Measurements from ENCODE around the gene CCDC187. TPM values are rescaled to one million over a fixed set of nuclear protein-coding genes. Genes with fewer than 3 reads are reported as not detected.
A peak's percentile ranks its signal among the peaks of the same experiment; 100 is the strongest.

CCDC187 gene
- total RNA-seq, 1 experiment from 2014 or later, result 0.04 TPM

DNA sequence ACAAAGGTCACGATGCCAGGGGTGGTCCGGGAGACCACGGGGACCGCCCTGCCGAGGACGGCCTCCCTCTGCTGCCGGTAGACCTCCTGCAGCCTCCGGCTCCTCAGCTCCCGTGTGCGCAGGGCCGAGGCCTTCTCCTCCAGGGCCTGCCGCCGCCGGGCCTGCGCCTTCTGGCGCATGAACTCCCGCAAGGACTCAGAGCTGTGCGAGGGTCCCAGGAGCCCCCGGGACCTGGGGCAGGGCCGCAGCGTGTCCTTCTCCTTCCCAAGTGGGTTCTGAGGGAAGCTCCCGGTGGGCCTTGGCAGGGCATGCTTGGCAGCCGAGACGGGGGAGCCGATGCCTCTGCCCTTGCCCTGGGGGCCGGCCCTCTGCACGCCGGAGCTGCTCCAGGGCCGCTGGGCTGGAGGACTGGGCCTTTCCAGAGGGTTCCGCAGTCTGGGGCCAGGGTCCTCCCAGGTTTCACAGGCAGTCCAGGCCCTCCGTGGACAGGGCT is 13.3 kb downstream of the CCDC187 start (continued):
- TF ChIP-seq, protein P1, sequence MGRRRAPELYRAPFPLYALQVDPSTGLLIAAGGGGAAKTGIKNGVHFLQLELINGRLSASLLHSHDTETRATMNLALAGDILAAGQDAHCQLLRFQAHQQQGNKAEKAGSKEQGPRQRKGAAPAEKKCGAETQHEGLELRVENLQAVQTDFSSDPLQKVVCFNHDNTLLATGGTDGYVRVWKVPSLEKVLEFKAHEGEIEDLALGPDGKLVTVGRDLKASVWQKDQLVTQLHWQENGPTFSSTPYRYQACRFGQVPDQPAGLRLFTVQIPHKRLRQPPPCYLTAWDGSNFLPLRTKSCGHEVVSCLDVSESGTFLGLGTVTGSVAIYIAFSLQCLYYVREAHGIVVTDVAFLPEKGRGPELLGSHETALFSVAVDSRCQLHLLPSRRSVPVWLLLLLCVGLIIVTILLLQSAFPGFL (CRISPR knock-in tag; IDR thresholded peaks at IDR 0.05; ENCODE audit: borderline replicate concordance), result no peak
- no peak for TF ChIP-seq ARID4B (CRISPR knock-in tag; IDR thresholded peaks at IDR 0.05; ENCODE audit: borderline replicate concordance)
- TF ChIP-seq, protein P2, sequence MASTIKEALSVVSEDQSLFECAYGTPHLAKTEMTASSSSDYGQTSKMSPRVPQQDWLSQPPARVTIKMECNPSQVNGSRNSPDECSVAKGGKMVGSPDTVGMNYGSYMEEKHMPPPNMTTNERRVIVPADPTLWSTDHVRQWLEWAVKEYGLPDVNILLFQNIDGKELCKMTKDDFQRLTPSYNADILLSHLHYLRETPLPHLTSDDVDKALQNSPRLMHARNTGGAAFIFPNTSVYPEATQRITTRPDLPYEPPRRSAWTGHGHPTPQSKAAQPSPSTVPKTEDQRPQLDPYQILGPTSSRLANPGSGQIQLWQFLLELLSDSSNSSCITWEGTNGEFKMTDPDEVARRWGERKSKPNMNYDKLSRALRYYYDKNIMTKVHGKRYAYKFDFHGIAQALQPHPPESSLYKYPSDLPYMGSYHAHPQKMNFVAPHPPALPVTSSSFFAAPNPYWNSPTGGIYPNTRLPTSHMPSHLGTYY (CRISPR knock-in tag; IDR thresholded peaks at IDR 0.05), result no peak
- TF ChIP-seq NR1H2 (CRISPR knock-in tag; IDR thresholded peaks at IDR 0.05), result no peak

DNA sequence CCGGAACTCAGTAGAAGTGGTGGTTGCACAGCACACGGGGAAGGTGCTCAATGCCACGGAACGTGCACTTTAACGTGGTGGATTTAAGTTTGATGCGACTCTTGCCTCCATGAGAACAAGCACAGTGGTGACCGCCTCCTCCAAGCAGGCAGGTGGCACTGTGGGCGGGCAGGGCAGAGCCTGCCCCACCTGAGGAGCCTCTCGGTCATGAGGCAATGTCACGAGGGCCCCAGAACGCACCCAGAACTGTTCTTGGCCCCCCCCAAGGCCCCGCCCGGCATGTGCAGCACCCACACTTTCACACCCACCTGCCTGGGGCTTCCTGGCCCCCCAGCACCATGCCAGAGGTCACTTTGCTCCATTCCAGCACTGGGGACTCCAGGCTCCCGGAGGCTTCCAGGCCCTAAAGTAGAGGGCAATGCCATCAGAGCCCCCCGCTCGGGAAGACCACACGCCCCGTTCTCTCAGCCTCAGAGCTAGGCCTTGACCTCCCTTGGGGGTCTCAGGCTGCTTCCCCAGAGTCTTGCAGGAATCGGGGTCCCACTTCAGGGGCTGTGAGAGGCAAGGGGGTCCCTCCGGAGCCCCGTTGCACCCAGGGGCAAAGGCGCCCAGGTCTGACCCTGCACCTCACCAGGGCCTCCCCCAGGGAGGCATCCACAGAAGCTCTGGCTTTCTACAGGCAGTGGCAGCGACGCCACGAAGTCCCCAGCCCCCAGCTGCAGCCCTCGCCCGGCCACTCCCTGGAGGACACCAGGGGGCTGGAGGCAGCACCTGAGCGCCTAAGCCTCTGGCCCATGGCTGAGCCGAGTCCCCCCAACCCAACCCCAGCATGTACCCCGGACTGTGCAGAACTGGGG is 14.0 kb downstream of the CCDC187 start:
- Mint-ChIP-seq H3K27me3 (ENCODE audit: low read depth) (no peaks in the 10 kb centered on the region), H3K9me3 (no peaks in the 10 kb centered on the region), H3K4me1 (no peaks in the 10 kb centered on the region), H3K27ac (no peak overlapping the region), H3K36me3 (no peaks in the 10 kb centered on the region), H3K4me3 (no peak overlapping the region)
- ChIA-PET POLR2A (no interaction called here), CTCF (no interaction called here)
- no peak for DNase-seq (ENCODE audit: low spot score)
- peak; percentile 47; the same call in 1 of the 2 replicates for ATAC-seq
- TF ChIP-seq TEAD4 (CRISPR knock-in tag; IDR thresholded peaks at IDR 0.05), result no peak
- TF ChIP-seq USF1 (CRISPR knock-in tag; IDR thresholded peaks at IDR 0.05), result no peak
- no peak for TF ChIP-seq USF2 (CRISPR knock-in tag; IDR thresholded peaks at IDR 0.05)
- TF ChIP-seq, protein P3, sequence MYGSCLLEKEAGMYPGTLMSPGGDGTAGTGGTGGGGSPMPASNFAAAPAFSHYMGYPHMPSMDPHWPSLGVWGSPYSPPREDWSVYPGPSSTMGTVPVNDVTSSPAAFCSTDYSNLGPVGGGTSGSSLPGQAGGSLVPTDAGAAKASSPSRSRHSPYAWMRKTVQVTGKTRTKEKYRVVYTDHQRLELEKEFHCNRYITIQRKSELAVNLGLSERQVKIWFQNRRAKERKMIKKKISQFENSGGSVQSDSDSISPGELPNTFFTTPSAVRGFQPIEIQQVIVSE (CRISPR knock-in tag; IDR thresholded peaks at IDR 0.05; ENCODE audit: borderline replicate concordance), result no peak
- TF ChIP-seq MXD4 (CRISPR knock-in tag; IDR thresholded peaks at IDR 0.05; ENCODE audit: borderline replicate concordance), result no peak
- TF ChIP-seq ZNF121 (CRISPR knock-in tag; IDR thresholded peaks at IDR 0.05), result no peak
- TF ChIP-seq RELA (CRISPR knock-in tag; IDR thresholded peaks at IDR 0.05; ENCODE audit: borderline replicate concordance), result no peak
- TF ChIP-seq STAT6 (CRISPR knock-in tag; conservative IDR thresholded peaks at IDR 0.05; ENCODE audit: low read depth), result no peak
- no peak for TF ChIP-seq NR3C1 (CRISPR knock-in tag; conservative IDR thresholded peaks at IDR 0.05; ENCODE audit: low read depth)
- TF ChIP-seq, protein P4, sequence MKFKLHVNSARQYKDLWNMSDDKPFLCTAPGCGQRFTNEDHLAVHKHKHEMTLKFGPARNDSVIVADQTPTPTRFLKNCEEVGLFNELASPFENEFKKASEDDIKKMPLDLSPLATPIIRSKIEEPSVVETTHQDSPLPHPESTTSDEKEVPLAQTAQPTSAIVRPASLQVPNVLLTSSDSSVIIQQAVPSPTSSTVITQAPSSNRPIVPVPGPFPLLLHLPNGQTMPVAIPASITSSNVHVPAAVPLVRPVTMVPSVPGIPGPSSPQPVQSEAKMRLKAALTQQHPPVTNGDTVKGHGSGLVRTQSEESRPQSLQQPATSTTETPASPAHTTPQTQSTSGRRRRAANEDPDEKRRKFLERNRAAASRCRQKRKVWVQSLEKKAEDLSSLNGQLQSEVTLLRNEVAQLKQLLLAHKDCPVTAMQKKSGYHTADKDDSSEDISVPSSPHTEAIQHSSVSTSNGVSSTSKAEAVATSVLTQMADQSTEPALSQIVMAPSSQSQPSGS (CRISPR knock-in tag; IDR thresholded peaks at IDR 0.05; ENCODE audit: borderline replicate concordance, low read depth), result no peak
- TF ChIP-seq CREM (CRISPR knock-in tag; IDR thresholded peaks at IDR 0.05), result no peak
- no peak for TF ChIP-seq ETV6 (CRISPR knock-in tag; IDR thresholded peaks at IDR 0.05)
- no peak for TF ChIP-seq ZNF671 (CRISPR knock-in tag; IDR thresholded peaks at IDR 0.05)
- no peak for TF ChIP-seq SOX15 (CRISPR knock-in tag; IDR thresholded peaks at IDR 0.05)
- TF ChIP-seq ZNF396 (CRISPR knock-in tag; IDR thresholded peaks at IDR 0.05; ENCODE audit: borderline replicate concordance), result no peak
